H1 (cell line): ENCODE results near the gene C16orf95. TPM values are rescaled to one million over a fixed set of nuclear protein-coding genes. Genes with fewer than 3 reads are reported as not detected.

Experiments
- CTCF ChIA-PET: fragments of 300-600 bp; sonication (Branson Sonifier 250); formaldehyde crosslinking; loops from one replicate; lab custom pipeline; 2021; ENCODE audit not compliant: partially characterized antibody; lab: Charles Lee
- POLR2A ChIA-PET: fragments of 300-600 bp; sonication (Branson Sonifier 250); formaldehyde crosslinking; loops from one replicate; lab custom pipeline; 2021; ENCODE audit warnings: inconsistent platforms; ENCODE audit not compliant: partially characterized antibody; lab: Charles Lee
- DNase-seq, 2 experiments: peaks; one replicate each; pipeline versions ENCODE4 v3.0.0 to v3.0.0-alpha.2; 2010 to 2022; ENCODE audit warnings: low spot score in 2 of 2, low read depth in 1 of 2, mixed read lengths in 1 of 2
- FAIRE-seq: peaks from 2 replicates; lab custom pipeline; 2011; peaks lifted over from hg19 to GRCh38; lab: Jason Lieb, UNC
- H2AFZ ChIP-seq: 2 replicates; pipeline ENCODE4 v1.8.1; 2012; ENCODE audit warnings: low read length, inconsistent platforms
- H2AK5ac ChIP-seq: 2 replicates; pipeline ENCODE4 v1.6.1; 2013; ENCODE audit warnings: low read depth, low read length
- H2BK120ac ChIP-seq: replicated peaks from 2 replicates; pipeline ENCODE3; 2013; ENCODE audit warnings: low read depth, low read length, inconsistent platforms
- H2BK12ac ChIP-seq: 2 replicates; pipeline ENCODE4 v1.6.1; 2013; ENCODE audit warnings: low read depth, low read length
- H2BK15ac ChIP-seq: 2 replicates; pipeline ENCODE4 v1.6.1; 2013; ENCODE audit warnings: low read length
- H2BK20ac ChIP-seq: 2 replicates; pipeline ENCODE4 v1.6.1; 2013; ENCODE audit warnings: low read length
- H2BK5ac ChIP-seq: 2 replicates; pipeline ENCODE4 v1.6.1; 2013; ENCODE audit warnings: low read depth, low read length
- H3K14ac ChIP-seq: 2 replicates; pipeline ENCODE4 v1.6.1; 2013; ENCODE audit warnings: inconsistent platforms; ENCODE audit not compliant: insufficient read length
- H3K18ac ChIP-seq: 2 replicates; pipeline ENCODE4 v1.6.1; 2013; ENCODE audit warnings: low read length; ENCODE audit errors: extremely low read depth
- H3K23ac ChIP-seq: 2 replicates; pipeline ENCODE4 v1.6.1; 2013; ENCODE audit warnings: inconsistent platforms; ENCODE audit not compliant: insufficient read length
- H3K23me2 ChIP-seq: 2 replicates; pipeline ENCODE4 v1.6.1; 2013; ENCODE audit warnings: low read depth, low read length
- H3K27ac ChIP-seq: 2 replicates; pipeline ENCODE4 v1.6.1; 2011; ENCODE audit warnings: low read depth, low read length, inconsistent platforms
- H3K27me3 ChIP-seq, 4 experiments: replicated peaks in 1 of 4; 1 replicate in 1 of 4; 2 replicates in 3 of 4; pipeline versions ENCODE4 v1.6.1 to v1.8.1; 2011 to 2013; ENCODE audit warnings: low read length in 3 of 4, mild to moderate bottlenecking in 3 of 4, inconsistent platforms in 2 of 4, mixed read lengths in 2 of 4, moderate library complexity in 1 of 4; ENCODE audit not compliant: control insufficient read depth in 3 of 4, insufficient read depth in 3 of 4; ENCODE audit errors: extremely low read depth in 1 of 4
- H3K36me3 ChIP-seq, 4 experiments: 2 replicates each; pipeline versions ENCODE4 v1.6.1 to v1.8.1; 2011 to 2013; ENCODE audit warnings: mild to moderate bottlenecking in 4 of 4, low read length in 3 of 4, moderate library complexity in 2 of 4, control low read depth in 1 of 4, inconsistent platforms in 1 of 4; ENCODE audit not compliant: insufficient read depth in 4 of 4, control insufficient read depth in 2 of 4
- H3K4ac ChIP-seq: replicated peaks from 2 replicates; pipeline ENCODE3; 2013; ENCODE audit warnings: low read length, low read depth, mixed read lengths, inconsistent platforms; ENCODE audit not compliant: insufficient read length
- H3K4me1 ChIP-seq, 4 experiments: replicated peaks in 1 of 4; 1 replicate in 1 of 4; 2 replicates in 3 of 4; pipeline versions ENCODE4 v1.6.1 to v1.8.1; 2011 to 2013; ENCODE audit warnings: low read length in 3 of 4, inconsistent platforms in 2 of 4, mixed read lengths in 1 of 4; ENCODE audit not compliant: insufficient read depth in 4 of 4, control insufficient read depth in 3 of 4
- H3K4me2 ChIP-seq, 2 experiments: 2 replicates each; pipeline versions ENCODE4 v1.6.1 to v1.8.1; 2011 to 2013; ENCODE audit warnings: low read depth in 2 of 2, low read length in 2 of 2, control low read depth in 1 of 2, inconsistent platforms in 1 of 2, mild to moderate bottlenecking in 1 of 2; ENCODE audit not compliant: insufficient read depth in 1 of 2
- H3K4me3 ChIP-seq, 4 experiments: fragments of 200-600, 300-600 bp in 1 of 4; sonication (generic), shearing (Covaris generic), sonication (Bioruptor Twin) in 1 of 4; 2 replicates each; pipeline versions ENCODE4 v1.5.1 to v1.8.1; 2011 to 2016; ENCODE audit warnings: low read length in 4 of 4, low read depth in 3 of 4, control low read depth in 2 of 4, inconsistent platforms in 2 of 4, mild to moderate bottlenecking in 2 of 4, mixed read lengths in 1 of 4, moderate library complexity in 1 of 4; ENCODE audit not compliant: insufficient read depth in 2 of 4; ENCODE audit errors: extremely low read depth in 1 of 4
- H3K56ac ChIP-seq: replicated peaks from 2 replicates; pipeline ENCODE3; 2013; ENCODE audit warnings: low read depth, mild to moderate bottlenecking, mixed read lengths, low read length, inconsistent platforms; ENCODE audit not compliant: insufficient read length
- H3K79me1 ChIP-seq: 2 replicates; pipeline ENCODE4 v1.6.1; 2013; ENCODE audit warnings: low read depth, low read length, control low read depth
- H3K79me2 ChIP-seq, 2 experiments: 2 replicates each; pipeline versions ENCODE4 v1.6.1 to v1.8.1; 2012 to 2013; ENCODE audit warnings: low read length in 2 of 2, mild to moderate bottlenecking in 2 of 2, inconsistent platforms in 1 of 2; ENCODE audit not compliant: insufficient read depth in 2 of 2, control insufficient read depth in 1 of 2
- H3K9ac ChIP-seq, 4 experiments: replicated peaks in 1 of 4; 1 replicate in 1 of 4; 2 replicates in 3 of 4; pipeline versions ENCODE4 v1.6.1 to v1.8.1; 2011 to 2013; ENCODE audit warnings: low read depth in 3 of 4, low read length in 3 of 4, control low read depth in 2 of 4, mild to moderate bottlenecking in 2 of 4, moderate library complexity in 2 of 4, inconsistent platforms in 1 of 4; ENCODE audit errors: extremely low read depth in 1 of 4
- H3K9me3 ChIP-seq, 2 experiments: 2 replicates each; pipeline versions ENCODE4 v1.6.1 to v1.8.1; 2012 to 2013; ENCODE audit warnings: mild to moderate bottlenecking in 2 of 2, moderate library complexity in 2 of 2, control low read depth in 1 of 2, inconsistent platforms in 1 of 2, low read depth in 1 of 2, low read length in 1 of 2, mixed read lengths in 1 of 2; ENCODE audit not compliant: insufficient read depth in 2 of 2
- H4K20me1 ChIP-seq, 2 experiments: replicated peaks in 1 of 2; 2 replicates each; pipeline versions ENCODE3 to v1.8.1; 2011 to 2013; ENCODE audit warnings: inconsistent platforms in 2 of 2, low read length in 2 of 2, mild to moderate bottlenecking in 1 of 2; ENCODE audit not compliant: insufficient read depth in 2 of 2, control insufficient read depth in 1 of 2
- H4K5ac ChIP-seq: 2 replicates; pipeline ENCODE4 v1.6.1; 2013; ENCODE audit warnings: low read length, low read depth, mixed read lengths, inconsistent platforms; ENCODE audit not compliant: insufficient read length
- H4K8ac ChIP-seq: 2 replicates; pipeline ENCODE4 v1.8.0; 2013; ENCODE audit warnings: mild to moderate bottlenecking, moderate library complexity, low read length, inconsistent platforms; ENCODE audit not compliant: insufficient read depth; ENCODE audit errors: extremely low read depth
- H4K91ac ChIP-seq: replicated peaks from 2 replicates; pipeline ENCODE3; 2013; ENCODE audit warnings: low read length, mixed read lengths, inconsistent platforms; ENCODE audit not compliant: insufficient read length
- ATF3 ChIP-seq: IDR thresholded peaks from 2 replicates; pipeline ENCODE4 v1.6.1; 2011; ENCODE audit warnings: low read depth, mild to moderate bottlenecking, low read length; ENCODE audit not compliant: insufficient read depth
- GABPA ChIP-seq: IDR thresholded peaks from 2 replicates; pipeline ENCODE4 v1.6.1; 2011; ENCODE audit warnings: mild to moderate bottlenecking, low read length, moderate library complexity, borderline replicate concordance; ENCODE audit not compliant: insufficient read depth
- HDAC2 ChIP-seq, 2 experiments: fragments of 300-600 bp in 1 of 2; sonication (generic) in 1 of 2; IDR thresholded peaks; 2 replicates each; pipeline ENCODE4 v1.6.1; 2011 to 2012; ENCODE audit warnings: low read depth in 2 of 2, low read length in 2 of 2, mild to moderate bottlenecking in 2 of 2, moderate library complexity in 2 of 2, borderline replicate concordance in 1 of 2, inconsistent platforms in 1 of 2
- JUND ChIP-seq: IDR thresholded peaks from 2 replicates; pipeline ENCODE4 v1.6.1; 2011; ENCODE audit warnings: mild to moderate bottlenecking, improper control_type of control experiment, low read length
- MAX ChIP-seq: IDR thresholded peaks from 2 replicates; pipeline ENCODE4 v1.6.1; 2012; ENCODE audit warnings: inconsistent platforms
- RFX5 ChIP-seq: IDR thresholded peaks from 2 replicates; pipeline ENCODE4 v1.6.1; 2011; ENCODE audit warnings: low read depth, low read length, improper control_type of control experiment, borderline replicate concordance
- SP4 ChIP-seq: IDR thresholded peaks from 2 replicates; pipeline ENCODE4 v1.6.1; 2012; ENCODE audit warnings: low read length, inconsistent platforms
- TAF1 ChIP-seq: IDR thresholded peaks from 2 replicates; pipeline ENCODE4 v1.6.1; 2011; ENCODE audit warnings: mild to moderate bottlenecking, low read depth, low read length
- YY1 ChIP-seq: IDR thresholded peaks from 2 replicates; pipeline ENCODE4 v1.6.1; 2011; ENCODE audit warnings: low read depth, mild to moderate bottlenecking, low read length
- WGBS, 2 experiments: shearing (Covaris generic) in 1 of 2; methylation state at CpG; one replicate each; pipeline versions ENCODE4 v1.1.6 to v1.1.7; 2013 to 2015; ENCODE audit warnings: low lambda C conversion rate in 2 of 2, mixed read lengths in 2 of 2, inconsistent platforms in 1 of 2, low coverage in 1 of 2, missing lambda C conversion rate in 1 of 2; ENCODE audit not compliant: insufficient replicate concordance in 2 of 2, insufficient coverage in 1 of 2, insufficient read length in 1 of 2; ENCODE audit errors: extremely low coverage in 1 of 2, missing lambda C conversion rate in 1 of 2; 5-methylcytosine and 5-hydroxymethylcytosine counted together
- polyA plus RNA-seq, 7 experiments: library from polyadenylated mRNA; depleted of rRNA in 3 of 7; stranded (reverse) in 5 of 7; unstranded in 2 of 7; fragments of >200 nt in 5 of 7; fragments of 200-250 nt in 2 of 7; gene quantifications; 1 replicate in 5 of 7; 2 replicates in 1 of 7; 4 replicates in 1 of 7; pipeline versions ENCODE4 v1.2.1 to v1.2.3, GENCODE V29; 2011 to 2013; ENCODE audit warnings: missing spikeins in 2 of 7, mixed read lengths in 2 of 7
- total RNA-seq: library from RNA; stranded (reverse); fragmentation: NEBNext Ultra II Directional; extraction: Animal tissue kit (Norgen Biotek cat#: 25700); gene quantifications from 2 replicates; pipeline ENCODE4 v1.2.1, GENCODE V29; 2021

Gene C16orf95
- total and polyA plus RNA-seq, 2 of the 8 experiments (the other 6 are each of a cell fraction or from before 2014, with no cell fraction given), result 5.0 to 5.4 TPM

- no peak for FAIRE-seq
Measured at GRCh38 chr16:87322360-87322759, 5.2 kb upstream of the C16orf95 start.

More at GRCh38 chr16:87322360-87322759, 5.2 kb upstream of the C16orf95 start:
- H2BK15ac ChIP-seq, result no peak overlapping the region
- peaks cover 0 to 12% of the 10 kb centered on the region in 2 experiments; a peak in 2 of 4 replicates for H3K79me2 ChIP-seq
- no peak overlapping the region for H4K5ac ChIP-seq
- no peaks in the 10 kb centered on the region for H3K9me3 ChIP-seq
- no peak overlapping the region for H3K23ac ChIP-seq
- no peak overlapping the region; the same call in 1 of the 2 replicates for H4K8ac ChIP-seq
- no peak overlapping the region for H3K27ac ChIP-seq
- peaks cover 0 to 6% (median 5%) of the 10 kb centered on the region in 4 experiments; a peak in 6 of 7 replicates for H3K4me1 ChIP-seq
- H3K4me2 ChIP-seq, result no peak overlapping the region
- no peaks in the 10 kb centered on the region for H3K79me1 ChIP-seq
- H3K36me3 ChIP-seq, result no peaks in the 10 kb centered on the region; a peak in 1 of 8 replicates
- POLR2A ChIA-PET, result no interaction called here
- no peak overlapping the region for H3K4ac ChIP-seq
- DNase-seq, result no peak
- peak overlapping the region in 1 of 4 experiments; percentile 37; a peak in 1 of 7 replicates for H3K9ac ChIP-seq
- no peak overlapping the region for H3K56ac ChIP-seq
- H2BK5ac ChIP-seq, result no peak overlapping the region
- WGBS, 2 experiments, result 97% methylated on average over 9 of the region's 9 CpGs; no CpG with 5 or more reads in 1 of the 2 experiments
- TF ChIP-seq RFX5 (no peak), YY1 (no peak), ATF3 (no peak), SP4 (no peak), JUND (no peak), GABPA (no peak), MAX (no peak), HDAC2 (IDR thresholded peaks at IDR 0.05; ENCODE audit: borderline replicate concordance in 1 of 2, low read depth in 2 of 2, low read length in 2 of 2) (no peak), TAF1 (no peak)
- H4K91ac ChIP-seq, result no peak overlapping the region
- H3K18ac ChIP-seq, result no peak overlapping the region
- no peak overlapping the region for H2BK20ac ChIP-seq
- H2AK5ac ChIP-seq, result no peak overlapping the region
- H2AFZ ChIP-seq, result no peak overlapping the region
- H2BK12ac ChIP-seq, result no peak overlapping the region
- H3K4me3 ChIP-seq, result no peak overlapping the region
- CTCF ChIA-PET, result interaction anchor here (0.9 to 1.1 kb wide), 3 partner anchors 12 to 180 kb away, joined by 3 read pairs; no protein-coding TSS in a partner anchor
- H3K14ac ChIP-seq, result no peak overlapping the region
- H2BK120ac ChIP-seq, result no peak overlapping the region
- no peaks in the 10 kb centered on the region for H3K27me3 ChIP-seq
- peaks cover 3% of the 10 kb centered on the region; the same call in 1 of the 2 replicates for H3K23me2 ChIP-seq
- H4K20me1 ChIP-seq, result peaks cover 0 to 3% of the 10 kb centered on the region in 2 experiments
